ENCODE results near the gene DUSP8.
"Not testable (repeated sequence)": the region's sequence is repeated elsewhere in the genome, so short reads cannot be mapped to it uniquely, and the experiment has no call there.

DNA sequence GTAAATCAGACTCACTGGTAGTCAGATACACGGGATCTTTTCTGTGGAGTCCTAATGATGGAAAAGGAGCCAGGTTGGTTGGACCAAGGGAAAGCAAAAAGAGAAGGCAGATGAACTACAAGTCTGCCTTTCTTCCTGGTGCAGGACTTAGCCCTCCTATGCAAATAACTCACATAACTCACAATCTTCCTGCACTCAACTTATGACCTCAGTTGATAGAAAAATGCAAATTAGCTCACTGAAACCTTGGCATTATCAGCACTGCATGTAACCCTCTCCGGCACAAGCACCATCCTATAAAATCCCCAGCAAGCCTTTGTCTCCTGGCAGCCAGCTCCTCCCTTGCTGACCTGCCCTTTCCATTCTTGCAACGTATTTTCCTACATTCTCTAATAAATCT, 29.6 kb upstream of the DUSP8 start:
- not testable (repeated sequence) for TF ChIP-seq POLR2A (IDR thresholded peaks at IDR 0.05)
- TF ChIP-seq, protein P1, sequence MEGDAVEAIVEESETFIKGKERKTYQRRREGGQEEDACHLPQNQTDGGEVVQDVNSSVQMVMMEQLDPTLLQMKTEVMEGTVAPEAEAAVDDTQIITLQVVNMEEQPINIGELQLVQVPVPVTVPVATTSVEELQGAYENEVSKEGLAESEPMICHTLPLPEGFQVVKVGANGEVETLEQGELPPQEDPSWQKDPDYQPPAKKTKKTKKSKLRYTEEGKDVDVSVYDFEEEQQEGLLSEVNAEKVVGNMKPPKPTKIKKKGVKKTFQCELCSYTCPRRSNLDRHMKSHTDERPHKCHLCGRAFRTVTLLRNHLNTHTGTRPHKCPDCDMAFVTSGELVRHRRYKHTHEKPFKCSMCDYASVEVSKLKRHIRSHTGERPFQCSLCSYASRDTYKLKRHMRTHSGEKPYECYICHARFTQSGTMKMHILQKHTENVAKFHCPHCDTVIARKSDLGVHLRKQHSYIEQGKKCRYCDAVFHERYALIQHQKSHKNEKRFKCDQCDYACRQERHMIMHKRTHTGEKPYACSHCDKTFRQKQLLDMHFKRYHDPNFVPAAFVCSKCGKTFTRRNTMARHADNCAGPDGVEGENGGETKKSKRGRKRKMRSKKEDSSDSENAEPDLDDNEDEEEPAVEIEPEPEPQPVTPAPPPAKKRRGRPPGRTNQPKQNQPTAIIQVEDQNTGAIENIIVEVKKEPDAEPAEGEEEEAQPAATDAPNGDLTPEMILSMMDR (IDR thresholded peaks at IDR 0.05), result not testable (repeated sequence)

Measured in suprapubic skin (tissue), 3 donors.